ENCODE measurements around the gene YJEFN3.

GRCh38 chr19:19498255-19498991, 30.3 kb upstream of the YJEFN3 start:
- no peak for TF ChIP-seq CTCF (IDR thresholded peaks at IDR 0.05; ENCODE audit: insufficient read depth, low read length, poor library complexity, severe bottlenecking)
- TF ChIP-seq EZH2phosphoT487 (conservative IDR thresholded peaks at IDR 0.05; ENCODE audit: low read length), result no peak
